GM12865 (cell line): ENCODE data around the gene ZNF853.

Experiments
- DNase-seq: peaks from one replicate; pipeline ENCODE4 v3.0.0; 2010; ENCODE audit warnings: low read depth
- H3K4me3 ChIP-seq: 2 replicates; pipeline ENCODE4 v1.5.1; 2011; ENCODE audit warnings: mild to moderate bottlenecking, low read depth, low read length, control low read depth
- TF ChIP-seq, protein P1 (sequence below): IDR thresholded peaks from 2 replicates; pipeline ENCODE4 v1.5.1; 2011; ENCODE audit warnings: low read length, control low read depth, low read depth, inconsistent platforms; ENCODE audit not compliant: insufficient read depth; ENCODE audit errors: missing control alignments

The ZNF853 gene

DNA sequence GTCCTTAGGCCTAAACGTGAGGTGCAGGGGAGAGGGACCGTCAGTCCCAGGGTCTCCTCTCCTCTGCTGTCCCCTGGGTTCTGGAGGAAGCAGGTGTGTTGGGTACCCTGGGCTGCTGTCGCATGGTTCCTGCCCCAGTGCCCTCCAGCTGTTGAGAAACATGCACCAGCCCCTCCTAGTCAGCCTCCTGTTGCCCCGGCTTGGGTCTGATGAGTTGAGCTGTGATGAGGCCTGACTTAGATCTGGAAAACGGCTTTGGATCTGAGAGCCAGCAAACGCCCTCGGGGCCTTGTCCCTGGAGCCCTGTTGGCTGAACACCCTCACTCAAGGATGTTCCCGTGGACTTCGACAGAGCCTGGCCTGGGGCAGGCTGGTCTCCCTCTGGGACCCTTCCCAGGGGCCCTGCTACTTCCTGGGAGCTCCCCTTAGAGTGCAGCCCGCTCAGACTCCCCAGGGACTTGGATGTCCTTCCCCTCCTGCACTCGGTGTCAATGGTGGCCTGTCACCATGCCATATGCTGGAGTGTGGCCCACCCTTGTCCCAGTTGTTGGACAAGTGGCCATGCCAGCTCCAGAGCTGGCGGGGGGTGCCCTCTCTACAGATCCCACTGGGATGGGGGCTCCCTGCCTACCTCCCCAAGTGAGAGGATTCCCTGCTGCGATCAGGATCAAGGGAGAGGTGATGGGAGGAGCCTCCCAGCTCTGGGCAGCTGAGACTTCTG, 34.0 kb downstream of the ZNF853 start:
- H3K4me3 ChIP-seq: no peak overlapping the region
- TF ChIP-seq, protein P1, sequence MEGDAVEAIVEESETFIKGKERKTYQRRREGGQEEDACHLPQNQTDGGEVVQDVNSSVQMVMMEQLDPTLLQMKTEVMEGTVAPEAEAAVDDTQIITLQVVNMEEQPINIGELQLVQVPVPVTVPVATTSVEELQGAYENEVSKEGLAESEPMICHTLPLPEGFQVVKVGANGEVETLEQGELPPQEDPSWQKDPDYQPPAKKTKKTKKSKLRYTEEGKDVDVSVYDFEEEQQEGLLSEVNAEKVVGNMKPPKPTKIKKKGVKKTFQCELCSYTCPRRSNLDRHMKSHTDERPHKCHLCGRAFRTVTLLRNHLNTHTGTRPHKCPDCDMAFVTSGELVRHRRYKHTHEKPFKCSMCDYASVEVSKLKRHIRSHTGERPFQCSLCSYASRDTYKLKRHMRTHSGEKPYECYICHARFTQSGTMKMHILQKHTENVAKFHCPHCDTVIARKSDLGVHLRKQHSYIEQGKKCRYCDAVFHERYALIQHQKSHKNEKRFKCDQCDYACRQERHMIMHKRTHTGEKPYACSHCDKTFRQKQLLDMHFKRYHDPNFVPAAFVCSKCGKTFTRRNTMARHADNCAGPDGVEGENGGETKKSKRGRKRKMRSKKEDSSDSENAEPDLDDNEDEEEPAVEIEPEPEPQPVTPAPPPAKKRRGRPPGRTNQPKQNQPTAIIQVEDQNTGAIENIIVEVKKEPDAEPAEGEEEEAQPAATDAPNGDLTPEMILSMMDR: no peak
- DNase-seq: no peak

DNA sequence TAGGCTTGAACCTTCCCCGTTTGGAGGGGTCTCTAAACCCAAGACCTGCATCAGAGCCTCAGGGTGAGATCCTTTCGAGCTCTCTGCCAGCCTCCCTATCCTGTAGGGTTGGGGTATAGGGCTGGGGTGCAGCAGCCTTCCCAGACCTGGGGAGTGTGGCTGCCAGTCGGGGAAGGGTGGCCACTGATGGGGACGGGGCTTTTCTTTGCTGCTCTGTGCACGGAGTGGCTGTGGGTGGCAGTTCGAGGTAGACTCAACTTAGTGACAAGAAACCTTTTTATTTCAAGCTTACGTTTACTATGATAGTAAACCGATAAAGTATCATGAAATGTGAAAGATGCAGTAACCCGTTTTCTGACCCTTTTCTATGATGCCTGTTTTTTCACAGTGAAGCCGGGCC, 34.7 kb downstream of the ZNF853 start:
- DNase-seq: no peak
- TF ChIP-seq, protein P1: no peak
- no peak overlapping the region for H3K4me3 ChIP-seq

DNA sequence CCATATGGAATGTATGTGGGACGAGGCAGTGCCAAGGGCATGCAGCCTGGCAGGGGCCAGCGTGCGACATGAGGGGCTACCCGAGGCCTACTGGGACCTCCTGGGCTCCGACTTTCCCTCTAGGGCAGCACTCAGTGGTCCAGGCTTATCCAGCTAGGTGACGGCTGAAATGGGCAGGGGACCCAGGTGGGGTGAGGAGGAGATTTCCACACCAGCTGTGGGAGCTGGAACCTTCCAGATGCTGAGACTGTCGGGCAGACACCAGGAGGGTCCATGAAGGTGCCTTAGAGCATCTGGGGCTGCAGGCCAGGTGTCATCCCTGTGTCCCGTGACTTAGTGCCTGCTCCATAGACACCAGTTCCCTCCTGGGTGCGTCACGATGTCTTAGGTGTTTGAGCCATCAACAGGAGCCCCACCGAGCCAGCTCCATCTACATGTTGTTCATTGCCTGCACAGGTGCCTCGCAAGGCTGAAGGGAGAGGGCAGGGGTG, 35.2 kb downstream of the ZNF853 start:
- TF ChIP-seq, protein P1: no peak
- no peak overlapping the region for H3K4me3 ChIP-seq
- DNase-seq: no peak

DNA sequence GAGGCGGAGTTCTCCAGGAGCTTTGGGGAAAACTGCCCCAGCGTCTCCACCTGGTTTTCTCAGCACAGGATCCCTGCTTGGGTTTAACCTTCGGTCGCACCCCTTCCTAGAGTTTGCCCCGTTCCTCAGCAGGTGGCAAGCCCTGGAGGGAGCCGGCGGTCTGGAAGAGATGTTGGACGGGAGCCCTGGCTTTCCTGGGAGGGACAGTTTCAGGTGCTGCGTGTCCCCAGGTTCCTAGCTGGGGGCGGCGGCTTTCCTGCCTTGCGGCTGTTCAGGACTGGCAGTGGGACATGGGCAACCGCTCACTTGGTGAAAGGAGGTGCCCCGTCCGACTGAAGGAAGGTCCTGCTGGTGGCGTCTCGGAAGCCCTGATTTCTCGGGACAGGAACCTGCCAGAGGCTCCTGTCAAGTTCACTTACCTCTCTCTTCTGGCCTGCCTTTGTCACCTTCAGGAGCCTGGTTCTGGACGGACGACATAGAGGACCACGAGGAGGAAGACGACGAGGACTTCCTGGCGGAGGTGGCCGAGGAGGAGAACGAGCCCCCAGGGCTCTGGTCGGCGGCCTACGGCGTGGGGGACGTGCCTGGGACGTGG, 36.5 kb downstream of the ZNF853 start:
- no peak for DNase-seq
- no peak overlapping the region for H3K4me3 ChIP-seq
- TF ChIP-seq, protein P1: no peak

DNA sequence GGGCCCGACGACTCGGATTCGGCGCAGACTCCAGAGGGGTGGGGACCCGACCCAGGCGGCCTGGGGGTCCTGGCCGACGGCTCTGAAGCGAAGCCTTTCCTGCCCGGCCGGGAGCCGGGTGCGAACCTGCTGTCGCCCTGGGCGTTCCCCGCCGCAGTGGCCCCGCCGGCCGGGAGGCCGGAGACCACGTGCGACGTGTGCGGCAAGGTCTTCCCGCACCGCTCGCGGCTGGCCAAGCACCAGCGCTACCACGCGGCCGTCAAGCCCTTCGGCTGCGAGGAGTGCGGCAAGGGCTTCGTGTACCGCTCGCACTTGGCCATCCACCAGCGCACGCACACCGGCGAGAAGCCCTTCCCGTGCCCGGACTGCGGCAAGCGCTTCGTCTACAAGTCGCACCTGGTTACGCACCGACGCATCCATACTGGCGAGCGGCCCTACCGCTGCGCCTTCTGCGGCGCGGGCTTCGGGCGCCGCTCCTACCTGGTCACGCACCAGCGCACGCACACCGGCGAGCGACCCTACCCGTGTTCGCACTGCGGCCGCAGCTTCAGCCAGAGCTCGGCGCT, 37.1 kb downstream of the ZNF853 start:
- TF ChIP-seq, protein P1: no peak
- no peak for DNase-seq
- H3K4me3 ChIP-seq: no peak overlapping the region

DNA sequence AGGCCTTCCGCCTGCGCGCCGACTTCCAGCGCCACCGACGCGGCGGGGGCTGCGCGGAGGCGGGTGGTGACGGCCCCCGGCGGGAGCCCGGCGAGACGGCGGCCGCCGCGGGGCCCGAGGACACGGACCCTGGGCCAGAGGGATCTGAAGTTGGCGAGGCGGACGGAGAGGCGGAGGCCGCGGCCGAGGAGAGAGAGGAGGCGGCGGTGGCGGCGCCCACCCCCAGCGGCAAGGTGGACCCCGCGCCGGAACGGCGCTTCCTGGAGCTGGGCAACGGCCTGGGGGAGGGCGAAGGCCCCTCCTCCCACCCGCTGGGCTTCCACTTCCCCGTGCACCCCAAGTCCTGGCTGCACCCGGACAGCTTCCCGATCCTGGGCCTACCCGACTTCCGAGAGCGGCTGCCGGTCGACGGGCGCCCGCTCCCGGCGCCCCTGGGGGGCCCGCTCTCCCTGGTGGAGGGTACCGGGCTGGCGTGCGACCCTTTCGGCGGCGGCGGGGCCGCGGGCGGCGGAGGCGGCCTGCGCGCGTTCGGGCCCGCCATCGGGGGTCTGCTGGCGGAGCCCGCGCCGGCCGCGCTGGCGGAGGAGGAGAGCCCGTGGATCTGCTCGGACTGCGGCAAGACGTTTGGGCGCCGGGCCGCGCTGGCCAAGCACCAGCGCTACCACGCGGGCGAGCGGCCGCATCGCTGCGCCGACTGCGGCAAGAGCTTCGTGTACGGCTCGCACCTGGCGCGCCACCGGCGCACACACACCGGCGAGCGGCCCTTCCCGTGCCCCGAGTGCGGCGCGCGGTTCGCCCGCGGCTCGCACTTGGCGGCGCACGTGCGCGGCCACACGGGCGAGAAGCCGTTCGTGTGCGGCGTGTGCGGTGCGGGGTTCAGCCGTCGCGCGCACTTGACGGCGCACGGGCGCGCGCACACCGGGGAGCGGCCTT, 37.9 kb downstream of the ZNF853 start:
- no peak overlapping the region for H3K4me3 ChIP-seq
- no peak for DNase-seq
- TF ChIP-seq, protein P1: no peak
